OCI-LY7 (cell line): ENCODE measurements around the gene PSMC3. TPM values are rescaled to one million over a fixed set of nuclear protein-coding genes. Genes with fewer than 3 reads are reported as not detected.

Experiments
- BruUV-seq: library from RNA; stranded (reverse); fragments of 400-500 nt; replicated peaks from 2 replicates; lab custom pipeline; 2021; lab: Mats Ljungman, UMichigan
- CTCF ChIA-PET: fragments of 300-600 bp; sonication (Branson Sonifier 250); formaldehyde crosslinking; loops from one replicate; lab custom pipeline; 2022; ENCODE audit warnings: antibody characterized with exemption; ENCODE audit not compliant: unreplicated experiment; lab: Charles Lee
- POLR2A ChIA-PET: fragments of 300-600 bp; sonication (Branson Sonifier 250); formaldehyde crosslinking; loops from one replicate; lab custom pipeline; 2022; ENCODE audit warnings: antibody characterized with exemption; lab: Charles Lee
- DNase-seq: peaks from one replicate; pipeline ENCODE4 v3.0.0-alpha.2; 2015; ENCODE audit warnings: low spot score
- H2AFZ ChIP-seq: fragments of 200-600 bp; sonication (generic), shearing (Covaris generic); 2 replicates; pipeline ENCODE4 v1.6.1; 2014; ENCODE audit warnings: mild to moderate bottlenecking, antibody characterized with exemption, low read length, moderate library complexity
- H3K27ac ChIP-seq: fragments of 200-600 bp; sonication (generic); 2 replicates; pipeline ENCODE4 v1.5.1; 2014; ENCODE audit warnings: mixed run types, low read depth, mild to moderate bottlenecking, moderate library complexity, low read length, inconsistent platforms; ENCODE audit not compliant: poor library complexity, severe bottlenecking
- H3K36me3 ChIP-seq: fragments of 200-600 bp; sonication (generic); 2 replicates; pipeline ENCODE4 v1.6.1; 2014; ENCODE audit warnings: mild to moderate bottlenecking, antibody characterized with exemption, low read length, moderate library complexity, mixed read lengths; ENCODE audit not compliant: insufficient read depth
- H3K4me1 ChIP-seq: fragments of 200-600 bp; sonication (generic); 2 replicates; pipeline ENCODE4 v1.5.1; 2014; ENCODE audit warnings: mild to moderate bottlenecking, low read length; ENCODE audit not compliant: insufficient read depth, poor library complexity, severe bottlenecking
- H3K4me2 ChIP-seq: fragments of 200-600 bp; sonication (generic); 2 replicates; pipeline ENCODE4 v1.6.1; 2014; ENCODE audit warnings: mild to moderate bottlenecking, low read length
- H3K4me3 ChIP-seq: fragments of 200-600 bp; sonication (generic); 2 replicates; pipeline ENCODE4 v1.5.1; 2014; ENCODE audit warnings: mild to moderate bottlenecking, low read depth, low read length; ENCODE audit not compliant: poor library complexity, severe bottlenecking
- H3K79me2 ChIP-seq: fragments of 200-600 bp; sonication (generic); 2 replicates; pipeline ENCODE4 v1.6.1; 2016; ENCODE audit warnings: low read depth, mild to moderate bottlenecking, low read length, moderate library complexity, mixed read lengths; ENCODE audit not compliant: insufficient read depth
- H3K9me2 ChIP-seq: fragments of 200-600 bp; sonication (generic); 2 replicates; pipeline ENCODE4 v1.6.1; 2016; ENCODE audit warnings: mild to moderate bottlenecking, low read length, mixed read lengths; ENCODE audit not compliant: insufficient read depth
- H3K9me3 ChIP-seq: fragments of 200-600 bp; sonication (generic); 2 replicates; pipeline ENCODE4 v1.6.1; 2014; ENCODE audit warnings: mild to moderate bottlenecking, mixed run types, low read length, mixed read lengths
- H4K20me1 ChIP-seq: fragments of 200-600 bp; sonication (generic); 2 replicates; pipeline ENCODE4 v1.6.1; 2014; ENCODE audit warnings: mild to moderate bottlenecking, antibody characterized with exemption, low read length, moderate library complexity, mixed read lengths; ENCODE audit not compliant: insufficient read depth
- EZH2phosphoT487 ChIP-seq: fragments of 200-600 bp; sonication (generic); IDR thresholded peaks from 2 replicates; pipeline ENCODE4 v1.6.1; 2018; ENCODE audit warnings: low read depth, borderline replicate concordance, mild to moderate bottlenecking, mixed run types, antibody characterized with exemption, low read length, moderate library complexity, mixed read lengths
- intact Hi-C: fragments of 100-400 bp; cut with micrococcal nuclease; formaldehyde crosslinking; loops from one replicate; pipeline ENCODE4 v1.10.0; 2022; ENCODE audit not compliant: unreplicated experiment
- total RNA-seq, 2 experiments: library from RNA; depleted of rRNA in 1 of 2; stranded (reverse); fragments of >200 nt in 1 of 2; shearing (Covaris generic) in 1 of 2; gene quantifications; 2 replicates each; pipeline ENCODE4 v1.2.3, GENCODE V29; 2014 to 2022
- TF ChIP-seq, protein P1 (sequence below): fragments of 200-600 bp; sonication (generic); conservative IDR thresholded peaks from 2 replicates; pipeline ENCODE4 v1.5.1; 2014; ENCODE audit warnings: mild to moderate bottlenecking, antibody characterized with exemption, low read length, moderate library complexity, mixed read lengths

The PSMC3 gene
- total RNA-seq, 2 experiments from 2014 or later = 122 to 144 TPM

DNA sequence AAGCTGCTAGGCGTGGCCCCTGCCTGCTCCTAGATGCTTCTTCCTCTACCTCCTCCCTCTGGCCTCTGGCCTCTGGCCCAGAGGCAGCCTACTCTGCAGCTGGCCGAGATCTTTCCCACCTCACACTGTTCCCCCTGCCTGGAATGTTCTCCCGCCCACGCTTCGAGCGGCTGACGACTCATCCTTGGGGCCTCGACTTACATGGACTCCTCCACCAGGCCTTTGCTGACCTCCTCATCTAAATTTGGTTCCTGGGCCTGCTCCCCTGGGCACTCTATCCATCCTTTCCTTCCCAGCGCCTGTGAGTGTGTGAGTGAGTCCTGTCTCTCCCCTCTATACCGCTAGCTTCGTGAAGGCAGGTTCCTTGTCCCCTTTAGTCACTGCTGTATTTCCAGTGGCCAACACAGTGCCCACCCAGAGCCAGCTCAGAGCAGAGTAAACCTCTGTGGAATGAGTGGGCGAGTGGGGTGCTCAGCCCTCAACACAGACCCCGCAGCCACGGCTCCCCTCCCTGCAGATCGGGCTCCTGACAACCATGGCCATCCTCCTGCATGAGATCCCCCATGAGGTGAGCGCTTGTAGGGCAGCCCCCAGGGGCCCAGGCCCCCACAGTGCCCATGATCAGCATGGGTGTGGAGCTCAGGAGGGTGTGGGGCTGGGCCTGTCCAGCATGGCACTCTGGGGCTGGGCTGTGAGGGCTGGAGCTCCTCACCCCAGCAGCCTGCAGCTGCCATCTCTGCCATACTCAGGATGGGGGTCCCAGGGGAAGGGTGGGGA, 12.1 kb downstream of the PSMC3 start:
- intact Hi-C loops = no loop called here
- ChIA-PET CTCF (interaction anchor here (0.5 kb wide), 1 partner anchor 79 kb away, joined by 3 read pairs; no protein-coding TSS in a partner anchor), POLR2A (no interaction called here)
- Histone ChIP-seq H3K9me3 (no peaks in the 10 kb centered on the region), H3K79me2 (no peaks in the 10 kb centered on the region), H3K4me3 (no peak overlapping the region), H3K27ac (no peak overlapping the region), H3K36me3 (peaks cover 49% of the 10 kb centered on the region), H3K4me2 (no peak overlapping the region), H4K20me1 (no peaks in the 10 kb centered on the region), H3K9me2 (no peaks in the 10 kb centered on the region), H3K4me1 (peaks cover 14% of the 10 kb centered on the region), H2AFZ (no peak overlapping the region)
- no TSS peak for BruUV-seq
- TF ChIP-seq EZH2phosphoT487 = no peak
- TF ChIP-seq, protein P1, sequence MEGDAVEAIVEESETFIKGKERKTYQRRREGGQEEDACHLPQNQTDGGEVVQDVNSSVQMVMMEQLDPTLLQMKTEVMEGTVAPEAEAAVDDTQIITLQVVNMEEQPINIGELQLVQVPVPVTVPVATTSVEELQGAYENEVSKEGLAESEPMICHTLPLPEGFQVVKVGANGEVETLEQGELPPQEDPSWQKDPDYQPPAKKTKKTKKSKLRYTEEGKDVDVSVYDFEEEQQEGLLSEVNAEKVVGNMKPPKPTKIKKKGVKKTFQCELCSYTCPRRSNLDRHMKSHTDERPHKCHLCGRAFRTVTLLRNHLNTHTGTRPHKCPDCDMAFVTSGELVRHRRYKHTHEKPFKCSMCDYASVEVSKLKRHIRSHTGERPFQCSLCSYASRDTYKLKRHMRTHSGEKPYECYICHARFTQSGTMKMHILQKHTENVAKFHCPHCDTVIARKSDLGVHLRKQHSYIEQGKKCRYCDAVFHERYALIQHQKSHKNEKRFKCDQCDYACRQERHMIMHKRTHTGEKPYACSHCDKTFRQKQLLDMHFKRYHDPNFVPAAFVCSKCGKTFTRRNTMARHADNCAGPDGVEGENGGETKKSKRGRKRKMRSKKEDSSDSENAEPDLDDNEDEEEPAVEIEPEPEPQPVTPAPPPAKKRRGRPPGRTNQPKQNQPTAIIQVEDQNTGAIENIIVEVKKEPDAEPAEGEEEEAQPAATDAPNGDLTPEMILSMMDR = no peak
- DNase-seq = no peak

DNA sequence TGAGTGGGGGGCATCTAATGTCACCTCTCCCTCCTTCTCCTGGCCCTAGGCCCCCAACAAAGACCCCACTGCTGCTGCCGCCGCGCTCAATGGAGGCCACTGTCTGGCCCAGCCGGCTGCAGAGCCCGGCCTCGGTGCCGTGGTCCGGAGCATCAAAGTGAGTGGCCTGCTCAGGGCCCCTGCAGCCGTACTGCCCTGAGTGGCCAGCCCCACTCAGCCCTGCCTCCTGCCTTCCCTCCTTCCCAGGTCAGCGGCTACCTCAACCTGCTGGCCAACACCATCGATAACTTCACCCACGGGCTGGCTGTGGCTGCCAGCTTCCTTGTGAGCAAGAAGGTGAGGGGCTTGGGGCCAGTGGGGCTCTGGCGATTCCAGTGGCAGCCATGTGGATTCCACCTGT, 12.9 kb downstream of the PSMC3 start:
- no TSS peak for BruUV-seq
- H4K20me1 ChIP-seq = no peaks in the 10 kb centered on the region
- H3K36me3 ChIP-seq = peaks cover 41% of the 10 kb centered on the region
- H3K4me3 ChIP-seq = no peak overlapping the region
- no peak for DNase-seq
- H3K4me1 ChIP-seq = peaks cover 18% of the 10 kb centered on the region
- no peaks in the 10 kb centered on the region for H3K9me3 ChIP-seq
- intact Hi-C loops = no loop called here
- ChIA-PET POLR2A (interaction anchor here (0.6 kb wide), 1 partner anchor 193 kb away, joined by 3 read pairs; no protein-coding TSS in a partner anchor), CTCF (no interaction called here)
- TF ChIP-seq EZH2phosphoT487 = no peak
- TF ChIP-seq, protein P1 = no peak
- no peak overlapping the region for H2AFZ ChIP-seq
- H3K4me2 ChIP-seq = no peak overlapping the region
- H3K9me2 ChIP-seq = no peaks in the 10 kb centered on the region
- no peaks in the 10 kb centered on the region for H3K79me2 ChIP-seq
- no peak overlapping the region for H3K27ac ChIP-seq
